Measurements from ENCODE around the gene HMOX2. TPM values are rescaled to one million over a fixed set of nuclear protein-coding genes. Genes with fewer than 3 reads are reported as not detected.

HMOX2 gene
- total RNA-seq, 1 donor from 2014 or later, result 53.8 TPM

- Histone ChIP-seq H3K36me3 (peaks cover 69% of the 10 kb centered on the region), H3K9me3 (no peaks in the 10 kb centered on the region), H3K4me1 (no peaks in the 10 kb centered on the region), H3K27me3 (ENCODE audit: low read depth) (no peaks in the 10 kb centered on the region), H3K27ac (no peak overlapping the region), H3K4me3 (no peak overlapping the region)
- ATAC-seq (no peak), DNase-seq (no peak)
- no peak for TF ChIP-seq CTCF (IDR thresholded peaks at IDR 0.05)
- intact Hi-C loops (cut with DNase I), result no loop called here
Measured at GRCh38 chr16:4433914-4434787, 42.0 kb upstream of the HMOX2 start.

GRCh38 chr16:4435337-4436067 is 40.7 kb upstream of the HMOX2 start:
- Histone ChIP-seq H3K9me3 (no peaks in the 10 kb centered on the region), H3K27me3 (ENCODE audit: low read depth) (no peaks in the 10 kb centered on the region), H3K36me3 (peaks cover 82% of the 10 kb centered on the region), H3K4me1 (no peaks in the 10 kb centered on the region), H3K27ac (no peak overlapping the region), H3K4me3 (no peak overlapping the region)
- DNase-seq (no peak), ATAC-seq (no peak)
- no peak for TF ChIP-seq CTCF (IDR thresholded peaks at IDR 0.05)
- intact Hi-C loops (cut with DNase I), result no loop called here

GRCh38 chr16:4437366-4437765 is 38.8 kb upstream of the HMOX2 start:
- Histone ChIP-seq H3K36me3 (peaks cover 86% of the 10 kb centered on the region), H3K4me3 (no peak overlapping the region), H3K27ac (no peak overlapping the region), H3K27me3 (ENCODE audit: low read depth) (no peaks in the 10 kb centered on the region), H3K4me1 (no peaks in the 10 kb centered on the region), H3K9me3 (no peaks in the 10 kb centered on the region)
- no peak for TF ChIP-seq CTCF (IDR thresholded peaks at IDR 0.05)
- no peak for DNase-seq
- intact Hi-C loops (cut with DNase I), result no loop called here
- ATAC-seq, result no peak

- no peak overlapping the region for H3K27ac ChIP-seq
- DNase-seq, result no peak
- intact Hi-C loops (cut with DNase I), result no loop called here
- no peak for TF ChIP-seq CTCF (IDR thresholded peaks at IDR 0.05)
- no peaks in the 10 kb centered on the region for H3K4me1 ChIP-seq
- H3K4me3 ChIP-seq, result no peak overlapping the region
- H3K27me3 ChIP-seq (ENCODE audit: low read depth), result no peaks in the 10 kb centered on the region
- no peak for ATAC-seq
- peaks cover 100% of the 10 kb centered on the region for H3K36me3 ChIP-seq
- no peaks in the 10 kb centered on the region for H3K9me3 ChIP-seq
Measured at GRCh38 chr16:4442371-4442770, 33.8 kb upstream of the HMOX2 start.

GRCh38 chr16:4443271-4443670 is 32.9 kb upstream of the HMOX2 start:
- no peak for TF ChIP-seq CTCF (IDR thresholded peaks at IDR 0.05)
- Histone ChIP-seq H3K27ac (no peak overlapping the region), H3K4me3 (no peak overlapping the region), H3K9me3 (no peaks in the 10 kb centered on the region), H3K27me3 (ENCODE audit: low read depth) (no peaks in the 10 kb centered on the region), H3K36me3 (peaks cover 100% of the 10 kb centered on the region), H3K4me1 (no peaks in the 10 kb centered on the region)
- ATAC-seq, result no peak
- intact Hi-C loops (cut with DNase I), result no loop called here
- no peak for DNase-seq
